SKM-1 treated with dmso at 0.1 percent for 144 hours (cell line): ENCODE results near the gene MSI2.

Experiments
- DNase-seq: peaks from one replicate; lab custom pipeline; 2025; ENCODE audit not compliant: unreplicated experiment; lab: John Stamatoyannopoulos, UW

The MSI2 gene

GRCh38 chr17:57363998-57364643, 107.8 kb downstream of the MSI2 start:
- DNase-seq, result no peak

GRCh38 chr17:57365420-57365819, 109.1 kb downstream of the MSI2 start:
- DNase-seq, result no peak

- no peak for DNase-seq
Measured at GRCh38 chr17:57366177-57366557, 109.8 kb downstream of the MSI2 start.

GRCh38 chr17:57366558-57367351, 110.4 kb downstream of the MSI2 start:
- no peak for DNase-seq

- DNase-seq, result no peak
Measured at GRCh38 chr17:57368637-57369336, 112.5 kb downstream of the MSI2 start.

- no peak for DNase-seq
Measured at GRCh38 chr17:57369509-57369945, 113.2 kb downstream of the MSI2 start.

GRCh38 chr17:57370037-57370581, 113.8 kb downstream of the MSI2 start:
- no peak for DNase-seq

- DNase-seq, result no peak
Measured at GRCh38 chr17:57370619-57371018, 114.3 kb downstream of the MSI2 start.

- DNase-seq, result no peak
Measured at GRCh38 chr17:57372156-57372555, 115.8 kb downstream of the MSI2 start.

- DNase-seq, result no peak
Measured at GRCh38 chr17:57373048-57373447, 116.7 kb downstream of the MSI2 start.

- no peak for DNase-seq
Measured at GRCh38 chr17:57373756-57374155, 117.4 kb downstream of the MSI2 start.

GRCh38 chr17:57375040-57375769, 118.9 kb downstream of the MSI2 start:
- DNase-seq, result no peak

- DNase-seq, result no peak
Measured at GRCh38 chr17:57375770-57376225, 119.5 kb downstream of the MSI2 start.

- DNase-seq, result no peak
Measured at GRCh38 chr17:57377094-57377493, 120.8 kb downstream of the MSI2 start.

- DNase-seq, result no peak
Measured at GRCh38 chr17:57379237-57379894, 123.0 kb downstream of the MSI2 start.

- DNase-seq, result no peak
Measured at GRCh38 chr17:57379895-57380434, 123.6 kb downstream of the MSI2 start.

- DNase-seq, result no peak
Measured at GRCh38 chr17:57381498-57381897, 125.2 kb downstream of the MSI2 start.

- no peak for DNase-seq
Measured at GRCh38 chr17:57384219-57384618, 127.9 kb downstream of the MSI2 start.

- no peak for DNase-seq
Measured at GRCh38 chr17:57385975-57386374, 129.7 kb downstream of the MSI2 start.

GRCh38 chr17:57387575-57387974, 131.3 kb downstream of the MSI2 start:
- DNase-seq, result no peak
